GM12878 (cell line): ENCODE results near the gene CCHCR1. TPM values are rescaled to one million over a fixed set of nuclear protein-coding genes. Genes with fewer than 3 reads are reported as not detected.

Source experiments
- BACH1 ChIP-seq: fragments of 450-650 bp; IDR thresholded peaks from 2 replicates; pipeline ENCODE4 v1.6.1; 2017; ENCODE audit warnings: mild to moderate bottlenecking, borderline replicate concordance
- CBFB ChIP-seq: IDR thresholded peaks from 2 replicates; pipeline ENCODE4 v1.6.1; 2016; ENCODE audit warnings: antibody characterized with exemption, low read depth
- CREM ChIP-seq: IDR thresholded peaks from 2 replicates; pipeline ENCODE4 v1.6.1; 2014; ENCODE audit warnings: antibody characterized with exemption, low read depth
- FOXM1 ChIP-seq: IDR thresholded peaks from 2 replicates; pipeline ENCODE4 v1.6.1; 2012; ENCODE audit warnings: low read depth, mild to moderate bottlenecking, inconsistent platforms, low read length, moderate library complexity
- GABPA ChIP-seq: IDR thresholded peaks from 2 replicates; pipeline ENCODE4 v1.6.1; 2014; ENCODE audit warnings: antibody characterized with exemption, low read depth, mild to moderate bottlenecking, inconsistent platforms
- IKZF1 ChIP-seq: fragments of 450-650 bp; conservative IDR thresholded peaks from 2 replicates; pipeline ENCODE4 v1.6.1; 2017; ENCODE audit warnings: antibody characterized with exemption, mild to moderate bottlenecking
- IKZF2 ChIP-seq, 2 experiments: fragments of 450-650 bp; IDR thresholded peaks; 2 replicates each; pipeline ENCODE4 v1.6.1; 2017; ENCODE audit warnings: mild to moderate bottlenecking in 2 of 2, moderate library complexity in 2 of 2
- KDM1A ChIP-seq: fragments of 200-600 bp; sonication (generic); IDR thresholded peaks from 2 replicates; pipeline ENCODE4 v1.6.1; 2016; ENCODE audit warnings: borderline replicate concordance
- MLLT1 ChIP-seq: fragments of 450-650 bp; IDR thresholded peaks from 2 replicates; pipeline ENCODE4 v1.6.1; 2016; ENCODE audit warnings: mild to moderate bottlenecking
- MTA3 ChIP-seq: IDR thresholded peaks from 2 replicates; pipeline ENCODE4 v1.6.1; 2012; ENCODE audit warnings: low read length, inconsistent platforms, borderline replicate concordance
- NFIC ChIP-seq: IDR thresholded peaks from 2 replicates; pipeline ENCODE4 v1.6.1; 2012; ENCODE audit warnings: low read depth, mild to moderate bottlenecking, inconsistent platforms, low read length, moderate library complexity
- NFXL1 ChIP-seq: fragments of 450-650 bp; IDR thresholded peaks from 2 replicates; pipeline ENCODE4 v1.6.1; 2017; ENCODE audit warnings: antibody characterized with exemption, mild to moderate bottlenecking, borderline replicate concordance
- NR2C1 ChIP-seq: fragments of 450-650 bp; IDR thresholded peaks from 2 replicates; pipeline ENCODE4 v1.6.1; 2017; ENCODE audit warnings: antibody characterized with exemption, mild to moderate bottlenecking, moderate library complexity
- PKNOX1 ChIP-seq: fragments of 450-650 bp; IDR thresholded peaks from 2 replicates; pipeline ENCODE4 v1.6.1; 2016; ENCODE audit warnings: mild to moderate bottlenecking
- POLR2A ChIP-seq: IDR thresholded peaks from 2 replicates; pipeline ENCODE4 v1.6.1; 2011; ENCODE audit warnings: low read depth, mild to moderate bottlenecking, low read length
- POLR2AphosphoS5 ChIP-seq: IDR thresholded peaks from 2 replicates; pipeline ENCODE4 v1.6.1; 2011; ENCODE audit warnings: mild to moderate bottlenecking, low read length, inconsistent platforms
- RUNX3 ChIP-seq: IDR thresholded peaks from 2 replicates; pipeline ENCODE4 v1.6.1; 2012; ENCODE audit warnings: low read length, inconsistent platforms
- SMAD1 ChIP-seq: fragments of 450-650 bp; IDR thresholded peaks from 2 replicates; pipeline ENCODE4 v1.6.1; 2018; ENCODE audit warnings: mild to moderate bottlenecking, low read depth; ENCODE audit not compliant: partially characterized antibody
- SP1 ChIP-seq: IDR thresholded peaks from one replicate; pipeline ENCODE4 v1.6.1; 2011; ENCODE audit warnings: low read depth, low read length
- SRF ChIP-seq, 2 experiments: IDR thresholded peaks; 2 replicates each; pipeline ENCODE4 v1.6.1; 2011; ENCODE audit warnings: low read depth in 2 of 2, low read length in 2 of 2, mild to moderate bottlenecking in 1 of 2, moderate library complexity in 1 of 2
- STAT3 ChIP-seq: IDR thresholded peaks from 2 replicates; pipeline ENCODE4 v1.6.1; 2011; ENCODE audit warnings: low read depth, low read length, improper control_type of control experiment
- SUZ12 ChIP-seq: fragments of 200-600 bp; sonication (generic); IDR thresholded peaks from one replicate; pipeline ENCODE4 v1.6.1; 2018; ENCODE audit warnings: antibody characterized with exemption, mild to moderate bottlenecking; ENCODE audit not compliant: unreplicated experiment
- ZNF217 ChIP-seq: fragments of 450-650 bp; IDR thresholded peaks from 2 replicates; pipeline ENCODE4 v1.6.1; 2017; ENCODE audit warnings: antibody characterized with exemption, mild to moderate bottlenecking
- ZNF24 ChIP-seq: fragments of 450-650 bp; IDR thresholded peaks from 2 replicates; pipeline ENCODE4 v1.6.1; 2017; ENCODE audit warnings: antibody characterized with exemption, mild to moderate bottlenecking
- ZZZ3 ChIP-seq: IDR thresholded peaks from 2 replicates; pipeline ENCODE4 v1.6.1; 2011; ENCODE audit warnings: low read depth; ENCODE audit not compliant: control insufficient read depth, insufficient read length
- polyA plus RNA-seq, 11 experiments: library from polyadenylated mRNA; depleted of rRNA in 4 of 11; unstranded in 6 of 11; stranded (reverse) in 5 of 11; fragments of >200 nt; fragmentation: Nextera tagmentation in 4 of 11; fragmentation: Illumina TruSeq in 1 of 11; extraction: Ambion mirVana in 4 of 11; extraction: Trizol in 1 of 11; gene quantifications; 1 replicate in 1 of 11; 2 replicates in 10 of 11; pipeline versions ENCODE4 v1.2.1 to v1.2.3, GENCODE V29; 2011 to 2016; ENCODE audit warnings: inconsistent platforms in 2 of 11, missing spikeins in 2 of 11, low read depth in 1 of 11
- total RNA-seq, 4 experiments: library from RNA; depleted of rRNA in 3 of 4; stranded (reverse); fragments of >200 nt in 3 of 4; fragmentation: Illumina TruSeq in 1 of 4; extraction: Trizol in 1 of 4; gene quantifications; 2 replicates each; pipeline versions ENCODE4 v1.2.1 to v1.2.3, GENCODE V29; 2013 to 2021
- TF ChIP-seq, protein P1 (sequence below): IDR thresholded peaks from 2 replicates; pipeline ENCODE4 v1.6.1; 2011; ENCODE audit warnings: borderline replicate concordance, low read depth, mild to moderate bottlenecking, moderate library complexity, low read length; ENCODE audit not compliant: insufficient read depth, poor library complexity, severe bottlenecking
- TF ChIP-seq, protein P2 (sequence below): fragments of 450-650 bp; IDR thresholded peaks from 2 replicates; pipeline ENCODE4 v1.6.1; 2017; ENCODE audit warnings: antibody characterized with exemption, mild to moderate bottlenecking, moderate library complexity

CCHCR1 gene
- total and polyA plus RNA-seq, 10 of the 15 experiments (the other 5 are each of a cell fraction or from before 2014, with no cell fraction given), result 1.0 to 35.2 (median 24.7) TPM

DNA sequence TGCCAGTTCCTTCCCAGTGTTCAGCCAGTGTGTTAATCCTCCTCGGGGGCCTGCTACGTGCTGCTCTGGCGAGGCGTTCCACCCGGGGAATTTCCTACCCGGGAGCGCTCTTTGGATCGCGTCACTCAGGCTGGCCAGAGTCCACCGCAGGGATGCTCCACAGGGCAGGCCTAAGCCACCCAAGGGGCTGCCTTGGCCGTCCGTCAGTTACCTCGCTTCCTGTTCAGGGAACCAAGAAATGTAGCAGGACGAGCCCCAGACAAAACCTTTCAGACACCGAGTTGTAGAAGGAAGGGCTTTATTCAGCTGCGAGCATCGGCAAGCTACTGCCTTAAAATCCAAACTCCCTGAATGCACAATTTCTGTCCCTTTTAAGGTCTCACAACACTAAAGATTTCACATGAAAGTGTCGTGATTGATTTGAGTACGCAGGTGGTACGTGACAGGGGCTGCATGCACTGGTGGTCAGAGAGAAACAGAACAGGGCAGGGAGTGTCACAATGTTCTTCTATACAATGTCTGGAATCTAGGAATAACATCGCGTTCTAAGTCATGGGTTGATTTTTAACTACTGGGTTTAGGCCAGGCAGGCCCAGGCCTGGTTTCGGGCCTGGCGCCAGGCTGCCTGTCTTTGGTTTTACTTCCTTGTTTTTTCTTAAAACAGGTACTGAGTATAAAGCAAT, 28.6 kb upstream of the CCHCR1 start (continued):
- TF ChIP-seq MLLT1, result 0 out of 2 replicates have a peak, but pooled peaks have one; percentile 23
- TF ChIP-seq SRF (IDR thresholded peaks at IDR 0.05; ENCODE audit: low read depth in 2 of 2, low read length in 2 of 2), result no peak
- TF ChIP-seq NR2C1, result no peak
- TF ChIP-seq NFIC, result no peak
- TF ChIP-seq ZNF24, result no peak
- no peak for TF ChIP-seq MTA3
- TF ChIP-seq POLR2A, result 0 out of 2 replicates have a peak, but pooled peaks have one; percentile 37
- peak; percentile 36 for TF ChIP-seq IKZF1
- TF ChIP-seq STAT3, result no peak
- TF ChIP-seq SP1, result no peak
- no peak for TF ChIP-seq GABPA
- TF ChIP-seq PKNOX1, result peak; percentile 51
- TF ChIP-seq ZNF217, result no peak
- TF ChIP-seq SMAD1, result no peak
- TF ChIP-seq, protein P1, sequence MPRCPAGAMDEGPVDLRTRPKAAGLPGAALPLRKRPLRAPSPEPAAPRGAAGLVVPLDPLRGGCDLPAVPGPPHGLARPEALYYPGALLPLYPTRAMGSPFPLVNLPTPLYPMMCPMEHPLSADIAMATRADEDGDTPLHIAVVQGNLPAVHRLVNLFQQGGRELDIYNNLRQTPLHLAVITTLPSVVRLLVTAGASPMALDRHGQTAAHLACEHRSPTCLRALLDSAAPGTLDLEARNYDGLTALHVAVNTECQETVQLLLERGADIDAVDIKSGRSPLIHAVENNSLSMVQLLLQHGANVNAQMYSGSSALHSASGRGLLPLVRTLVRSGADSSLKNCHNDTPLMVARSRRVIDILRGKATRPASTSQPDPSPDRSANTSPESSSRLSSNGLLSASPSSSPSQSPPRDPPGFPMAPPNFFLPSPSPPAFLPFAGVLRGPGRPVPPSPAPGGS, result no peak
- no peak for TF ChIP-seq NFXL1
- no peak for TF ChIP-seq FOXM1
- TF ChIP-seq RUNX3, result no peak
- no peak for TF ChIP-seq BACH1
- peak; percentile 32 to 40 for TF ChIP-seq IKZF2 (IDR thresholded peaks at IDR 0.05)
- TF ChIP-seq CBFB, result no peak
- no peak for TF ChIP-seq POLR2AphosphoS5
- no peak for TF ChIP-seq SUZ12
- TF ChIP-seq ZZZ3, result no peak
- TF ChIP-seq, protein P2, sequence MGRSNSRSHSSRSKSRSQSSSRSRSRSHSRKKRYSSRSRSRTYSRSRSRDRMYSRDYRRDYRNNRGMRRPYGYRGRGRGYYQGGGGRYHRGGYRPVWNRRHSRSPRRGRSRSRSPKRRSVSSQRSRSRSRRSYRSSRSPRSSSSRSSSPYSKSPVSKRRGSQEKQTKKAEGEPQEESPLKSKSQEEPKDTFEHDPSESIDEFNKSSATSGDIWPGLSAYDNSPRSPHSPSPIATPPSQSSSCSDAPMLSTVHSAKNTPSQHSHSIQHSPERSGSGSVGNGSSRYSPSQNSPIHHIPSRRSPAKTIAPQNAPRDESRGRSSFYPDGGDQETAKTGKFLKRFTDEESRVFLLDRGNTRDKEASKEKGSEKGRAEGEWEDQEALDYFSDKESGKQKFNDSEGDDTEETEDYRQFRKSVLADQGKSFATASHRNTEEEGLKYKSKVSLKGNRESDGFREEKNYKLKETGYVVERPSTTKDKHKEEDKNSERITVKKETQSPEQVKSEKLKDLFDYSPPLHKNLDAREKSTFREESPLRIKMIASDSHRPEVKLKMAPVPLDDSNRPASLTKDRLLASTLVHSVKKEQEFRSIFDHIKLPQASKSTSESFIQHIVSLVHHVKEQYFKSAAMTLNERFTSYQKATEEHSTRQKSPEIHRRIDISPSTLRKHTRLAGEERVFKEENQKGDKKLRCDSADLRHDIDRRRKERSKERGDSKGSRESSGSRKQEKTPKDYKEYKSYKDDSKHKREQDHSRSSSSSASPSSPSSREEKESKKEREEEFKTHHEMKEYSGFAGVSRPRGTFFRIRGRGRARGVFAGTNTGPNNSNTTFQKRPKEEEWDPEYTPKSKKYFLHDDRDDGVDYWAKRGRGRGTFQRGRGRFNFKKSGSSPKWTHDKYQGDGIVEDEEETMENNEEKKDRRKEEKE, result no peak
- TF ChIP-seq CREM, result no peak
- TF ChIP-seq KDM1A, result no peak
